ENCODE measurements around the gene MTCP1. TPM values are rescaled to one million over a fixed set of nuclear protein-coding genes. Genes with fewer than 3 reads are reported as not detected.
A peak's percentile ranks its signal among the peaks of the same experiment; 100 is the strongest.

MTCP1 gene
- total and polyA plus RNA-seq, 10 of the 15 experiments (the other 5 are each of a cell fraction or from before 2014, with no cell fraction given) = 16.6 to 74.0 (median 30.9) TPM

- 0 out of 2 replicates have a peak, but pooled peaks have one; percentile 27 for TF ChIP-seq ZNF687 (IDR thresholded peaks at IDR 0.05)
- no peak for TF ChIP-seq NBN (IDR thresholded peaks at IDR 0.05)
- TF ChIP-seq TCF3 (IDR thresholded peaks at IDR 0.05; ENCODE audit: borderline replicate concordance, insufficient read depth, low read depth, low read length) = 0 out of 2 replicates have a peak, but pooled peaks have one; percentile 7
- TF ChIP-seq MTA2 (IDR thresholded peaks at IDR 0.05; ENCODE audit: low read depth) = no peak
- TF ChIP-seq POLR2AphosphoS2 (IDR thresholded peaks at IDR 0.05; ENCODE audit: low read depth, low read length) = peak; percentile 58; the same call in 1 of the 2 replicates
- TF ChIP-seq NFYA (IDR thresholded peaks at IDR 0.05; ENCODE audit: borderline replicate concordance, low read depth, low read length) = no peak
- TF ChIP-seq ZNF622 (IDR thresholded peaks at IDR 0.05) = no peak
- TF ChIP-seq BCLAF1 (IDR thresholded peaks at IDR 0.05) = no peak
- no peak for TF ChIP-seq CREM (IDR thresholded peaks at IDR 0.05; ENCODE audit: low read depth)
- no peak for TF ChIP-seq CEBPZ (IDR thresholded peaks at IDR 0.05; ENCODE audit: low read depth, low read length)
- no peak for TF ChIP-seq CEBPB (IDR thresholded peaks at IDR 0.05; ENCODE audit: borderline replicate concordance in 1 of 2, low read depth in 2 of 2, low read length in 2 of 2)
- no peak for TF ChIP-seq GATAD2B (conservative IDR thresholded peaks at IDR 0.05; ENCODE audit: low read depth)
- TF ChIP-seq NR2C1 (IDR thresholded peaks at IDR 0.05) = no peak
- no peak for TF ChIP-seq RCOR1 (conservative IDR thresholded peaks at IDR 0.05; ENCODE audit: low read depth, low read length)
- no peak for TF ChIP-seq YBX1 (IDR thresholded peaks at IDR 0.05)
- TF ChIP-seq ZBTB4 (CRISPR knock-in tag; IDR thresholded peaks at IDR 0.05) = no peak
These were observed at the start of gene MTCP1, which contains the start of the genes BRCC3 and CMC4 (continued) for GRCh38 chrX:155070975-155071693.

Data from GM12878 (cell line).